ENCODE data around the gene TEKTIP1. TPM values are rescaled to one million over a fixed set of nuclear protein-coding genes. Genes with fewer than 3 reads are reported as not detected.

TEKTIP1 gene
- total RNA-seq, 1 donor from 2014 or later, result not detected

DNA sequence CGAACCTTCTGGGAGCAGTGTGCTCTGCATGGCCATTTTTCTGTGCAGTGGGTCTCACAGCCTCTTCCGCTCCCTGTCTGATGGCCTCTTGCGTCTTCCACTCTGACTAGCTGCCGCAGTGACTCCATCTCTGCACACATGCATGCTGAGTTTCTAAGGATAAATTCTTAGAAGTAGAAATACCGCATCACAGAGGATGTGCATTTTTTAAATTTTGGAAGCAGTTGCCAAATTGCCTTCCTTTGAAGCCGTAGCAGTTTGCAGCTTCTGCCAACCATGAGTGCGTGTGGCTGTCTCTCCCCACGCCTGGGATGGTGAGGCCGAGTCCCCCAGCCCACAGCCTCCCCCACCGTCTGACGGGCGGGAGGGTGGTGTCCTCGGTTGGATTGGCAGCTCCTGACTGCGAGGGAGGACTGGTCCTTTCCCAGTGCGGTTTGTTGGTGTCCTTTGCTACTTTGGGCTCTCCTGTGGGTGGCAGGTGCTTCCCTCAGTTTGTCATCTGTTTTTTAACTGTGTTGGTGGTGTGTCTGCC is 23.0 kb upstream of the TEKTIP1 start:
- no peaks in the 10 kb centered on the region for H3K27me3 ChIP-seq (ENCODE audit: control insufficient read depth, insufficient read depth, low read length)
- no peak for DNase-seq (ENCODE audit: low read depth)
- H3K36me3 ChIP-seq (ENCODE audit: control insufficient read depth, insufficient read depth, low read length), result no peaks in the 10 kb centered on the region
- no peak overlapping the region for H3K4me3 ChIP-seq (ENCODE audit: low read depth, low read length)
- TF ChIP-seq, protein P1, sequence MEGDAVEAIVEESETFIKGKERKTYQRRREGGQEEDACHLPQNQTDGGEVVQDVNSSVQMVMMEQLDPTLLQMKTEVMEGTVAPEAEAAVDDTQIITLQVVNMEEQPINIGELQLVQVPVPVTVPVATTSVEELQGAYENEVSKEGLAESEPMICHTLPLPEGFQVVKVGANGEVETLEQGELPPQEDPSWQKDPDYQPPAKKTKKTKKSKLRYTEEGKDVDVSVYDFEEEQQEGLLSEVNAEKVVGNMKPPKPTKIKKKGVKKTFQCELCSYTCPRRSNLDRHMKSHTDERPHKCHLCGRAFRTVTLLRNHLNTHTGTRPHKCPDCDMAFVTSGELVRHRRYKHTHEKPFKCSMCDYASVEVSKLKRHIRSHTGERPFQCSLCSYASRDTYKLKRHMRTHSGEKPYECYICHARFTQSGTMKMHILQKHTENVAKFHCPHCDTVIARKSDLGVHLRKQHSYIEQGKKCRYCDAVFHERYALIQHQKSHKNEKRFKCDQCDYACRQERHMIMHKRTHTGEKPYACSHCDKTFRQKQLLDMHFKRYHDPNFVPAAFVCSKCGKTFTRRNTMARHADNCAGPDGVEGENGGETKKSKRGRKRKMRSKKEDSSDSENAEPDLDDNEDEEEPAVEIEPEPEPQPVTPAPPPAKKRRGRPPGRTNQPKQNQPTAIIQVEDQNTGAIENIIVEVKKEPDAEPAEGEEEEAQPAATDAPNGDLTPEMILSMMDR (IDR thresholded peaks at IDR 0.05; ENCODE audit: insufficient read depth, low read length, poor library complexity, severe bottlenecking), result no peak

DNA sequence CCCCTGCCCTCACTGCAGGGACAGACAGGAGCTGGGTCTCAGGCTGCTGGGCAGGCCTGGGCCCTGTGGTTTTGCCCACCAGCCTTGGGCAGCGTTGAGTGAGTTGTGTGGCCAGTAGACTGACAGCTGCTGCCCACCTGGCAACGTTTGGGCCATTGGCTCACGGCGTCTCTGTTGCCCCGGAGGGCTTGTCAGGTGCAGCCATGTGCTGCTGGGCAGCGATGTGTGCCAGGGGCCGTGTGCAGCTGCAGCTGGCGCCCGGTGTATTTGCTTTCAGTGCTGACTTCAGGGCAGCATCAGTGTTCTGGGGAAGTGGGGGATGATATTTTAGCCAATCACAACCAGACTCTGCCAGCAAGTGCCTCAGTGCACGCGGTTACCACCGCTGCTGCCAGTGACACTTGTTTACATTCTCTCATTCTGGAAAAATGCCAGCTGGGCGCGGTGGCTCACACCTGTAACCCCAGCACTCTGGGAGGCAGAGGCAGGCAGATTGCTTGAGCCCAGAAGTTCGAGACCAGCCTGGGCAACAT is 22.2 kb upstream of the TEKTIP1 start:
- H3K4me3 ChIP-seq (ENCODE audit: low read depth, low read length), result no peak overlapping the region
- TF ChIP-seq, protein P1 (IDR thresholded peaks at IDR 0.05; ENCODE audit: insufficient read depth, low read length, poor library complexity, severe bottlenecking), result no peak
- no peaks in the 10 kb centered on the region for H3K27me3 ChIP-seq (ENCODE audit: control insufficient read depth, insufficient read depth, low read length)
- no peak for DNase-seq (ENCODE audit: low read depth)
- no peaks in the 10 kb centered on the region for H3K36me3 ChIP-seq (ENCODE audit: control insufficient read depth, insufficient read depth, low read length)

DNA sequence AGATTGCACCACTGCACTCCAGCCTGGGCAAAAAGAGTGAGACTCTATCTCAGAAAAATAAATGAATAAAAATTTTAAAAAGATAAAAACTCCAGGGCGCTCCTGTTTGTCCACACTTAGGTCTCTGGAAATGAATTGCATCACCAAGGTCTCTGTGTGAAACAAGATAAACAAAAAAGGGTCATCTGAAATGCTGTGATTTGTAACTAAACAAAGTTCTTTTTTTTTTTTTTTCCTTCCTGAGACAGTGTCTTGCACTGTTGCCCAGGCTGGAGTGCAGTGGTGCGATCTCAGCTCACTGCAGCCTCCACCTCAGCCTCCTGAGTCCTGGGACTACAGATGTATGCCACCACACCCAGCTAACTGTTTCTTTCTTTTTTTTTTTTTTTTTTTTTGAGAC is 21.3 kb upstream of the TEKTIP1 start:
- H3K36me3 ChIP-seq (ENCODE audit: control insufficient read depth, insufficient read depth, low read length), result no peaks in the 10 kb centered on the region
- H3K27me3 ChIP-seq (ENCODE audit: control insufficient read depth, insufficient read depth, low read length), result no peaks in the 10 kb centered on the region
- no peak overlapping the region for H3K4me3 ChIP-seq (ENCODE audit: low read depth, low read length)
- no peak for DNase-seq (ENCODE audit: low read depth)
- TF ChIP-seq, protein P1 (IDR thresholded peaks at IDR 0.05; ENCODE audit: insufficient read depth, low read length, poor library complexity, severe bottlenecking), result no peak

DNA sequence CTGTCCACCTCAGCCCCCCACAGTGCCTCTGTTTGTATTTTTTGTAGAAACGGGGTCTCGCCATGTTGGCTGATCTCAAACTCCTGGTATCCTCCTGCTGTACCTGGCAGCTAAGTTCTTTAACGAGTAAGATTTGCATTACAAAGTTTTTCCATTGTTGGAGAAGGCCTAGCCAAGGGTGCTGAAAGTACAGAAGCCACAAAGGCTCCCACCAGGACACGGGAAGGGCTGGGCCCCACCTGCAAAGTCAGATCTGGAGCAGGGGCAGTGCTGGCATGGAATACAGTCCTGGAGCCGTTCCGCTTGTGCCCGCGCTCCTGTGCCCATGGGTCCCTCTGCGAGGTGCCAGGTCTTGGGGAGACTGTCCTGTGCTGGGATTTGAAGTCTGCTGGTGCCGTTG is 20.7 kb upstream of the TEKTIP1 start:
- no peaks in the 10 kb centered on the region for H3K27me3 ChIP-seq (ENCODE audit: control insufficient read depth, insufficient read depth, low read length)
- H3K36me3 ChIP-seq (ENCODE audit: control insufficient read depth, insufficient read depth, low read length), result no peaks in the 10 kb centered on the region
- no peak for DNase-seq (ENCODE audit: low read depth)
- H3K4me3 ChIP-seq (ENCODE audit: low read depth, low read length), result no peak overlapping the region
- TF ChIP-seq, protein P1 (IDR thresholded peaks at IDR 0.05; ENCODE audit: insufficient read depth, low read length, poor library complexity, severe bottlenecking), result no peak

DNA sequence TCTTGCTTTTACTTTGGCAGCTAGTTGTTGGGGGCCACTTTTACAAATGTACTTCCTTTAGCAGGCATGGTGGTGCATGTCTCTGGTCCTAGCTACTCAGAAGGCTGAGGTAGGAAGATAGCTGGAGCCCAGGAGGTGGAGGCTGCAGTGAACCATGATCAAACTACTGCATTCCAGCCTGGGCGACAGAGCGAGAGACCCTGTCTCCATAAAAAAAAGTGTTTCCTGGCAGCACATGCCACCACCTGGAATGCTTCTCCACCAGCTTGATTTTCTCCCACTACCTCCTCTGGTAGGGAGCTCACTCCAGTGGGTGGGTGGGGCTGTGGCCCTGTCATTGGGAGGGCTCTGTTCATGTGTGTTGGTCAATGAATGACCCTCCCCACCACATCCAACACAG is 20.3 kb upstream of the TEKTIP1 start:
- TF ChIP-seq, protein P1 (IDR thresholded peaks at IDR 0.05; ENCODE audit: insufficient read depth, low read length, poor library complexity, severe bottlenecking), result no peak
- no peak for DNase-seq (ENCODE audit: low read depth)
- H3K36me3 ChIP-seq (ENCODE audit: control insufficient read depth, insufficient read depth, low read length), result no peaks in the 10 kb centered on the region
- no peak overlapping the region for H3K4me3 ChIP-seq (ENCODE audit: low read depth, low read length)
- H3K27me3 ChIP-seq (ENCODE audit: control insufficient read depth, insufficient read depth, low read length), result no peaks in the 10 kb centered on the region

DNA sequence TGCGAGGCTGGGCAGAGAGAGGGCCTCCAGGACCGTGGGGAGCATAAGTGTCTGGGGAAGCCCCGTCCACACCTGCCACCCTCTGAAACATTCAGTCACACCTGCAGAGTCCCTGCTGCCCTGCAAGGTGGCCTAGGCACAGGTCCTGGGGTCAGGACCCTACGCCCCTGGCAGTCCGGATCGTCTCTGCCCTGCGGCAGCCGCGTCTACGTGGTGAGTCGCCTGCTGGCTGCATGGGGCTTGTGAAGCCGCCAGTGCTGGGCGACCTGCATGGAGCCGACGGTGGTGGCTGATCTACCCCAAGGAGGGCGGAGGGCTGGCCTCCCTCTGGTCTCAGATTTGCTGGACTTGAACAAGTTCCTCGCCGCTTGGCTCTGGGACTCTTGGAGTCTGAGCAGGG is 19.8 kb upstream of the TEKTIP1 start:
- no peak for DNase-seq (ENCODE audit: low read depth)
- Histone ChIP-seq H3K4me3 (ENCODE audit: low read depth, low read length) (no peak overlapping the region), H3K36me3 (ENCODE audit: control insufficient read depth, insufficient read depth, low read length) (no peaks in the 10 kb centered on the region), H3K27me3 (ENCODE audit: control insufficient read depth, insufficient read depth, low read length) (no peaks in the 10 kb centered on the region)
- TF ChIP-seq, protein P1 (IDR thresholded peaks at IDR 0.05; ENCODE audit: insufficient read depth, low read length, poor library complexity, severe bottlenecking), result no peak

Data from kidney epithelial cell (primary cell).